NCI-H524 treated with DMSO at 0.1 percent for 48 hours (cell line): Measurements from ENCODE around the gene PAX8.

ENCODE experiments used
- DNase-seq: peaks from one replicate; lab custom pipeline; 2025; lab: John Stamatoyannopoulos, UW

Gene PAX8

GRCh38 chr2:113167115-113167932 is 111.4 kb downstream of the PAX8 start:
- no peak for DNase-seq

GRCh38 chr2:113166187-113166645 is 112.5 kb downstream of the PAX8 start:
- DNase-seq, result no peak
